Skeletal muscle tissue (tissue), 4 donors: ENCODE results near the gene IRF4. TPM values are rescaled to one million over a fixed set of nuclear protein-coding genes. Genes with fewer than 3 reads are reported as not detected.

Source experiments
- H3K27ac ChIP-seq: one replicate; pipeline ENCODE4 v1.7.0; 2013; ENCODE audit warnings: mild to moderate bottlenecking, low read depth, low read length, inconsistent platforms
- H3K27me3 ChIP-seq, 3 donors: one replicate each; pipeline ENCODE4 v1.7.0; 2013; ENCODE audit warnings: low read length in 3 of 3; ENCODE audit not compliant: control insufficient read depth in 3 of 3, insufficient read depth in 3 of 3
- H3K36me3 ChIP-seq, 3 donors: one replicate each; pipeline ENCODE4 v1.7.0; 2013; ENCODE audit warnings: low read length in 3 of 3; ENCODE audit not compliant: control insufficient read depth in 3 of 3, insufficient read depth in 3 of 3
- H3K4me1 ChIP-seq, 3 donors: one replicate each; pipeline ENCODE4 v1.7.0; 2013; ENCODE audit warnings: low read length in 3 of 3, mild to moderate bottlenecking in 3 of 3; ENCODE audit not compliant: control insufficient read depth in 3 of 3, insufficient read depth in 3 of 3
- H3K4me3 ChIP-seq, 3 donors: one replicate each; pipeline ENCODE4 v1.7.0; 2013; ENCODE audit warnings: low read length in 3 of 3
- H3K9ac ChIP-seq, 3 donors: one replicate each; pipeline ENCODE4 v1.7.0; 2013; ENCODE audit warnings: low read length in 3 of 3, mild to moderate bottlenecking in 3 of 3, moderate library complexity in 2 of 3, low read depth in 1 of 3
- H3K9me3 ChIP-seq, 3 donors: one replicate each; pipeline ENCODE4 v1.7.0; 2013; ENCODE audit warnings: low read length in 3 of 3; ENCODE audit not compliant: control insufficient read depth in 3 of 3
- total RNA-seq: library from RNA; depleted of rRNA; stranded (reverse); fragments of >200 nt; gene quantifications from one replicate; pipeline ENCODE4 v1.2.3, GENCODE V29; 2014
- donor health status: Osteomylitis.

Gene IRF4
- total RNA-seq, 1 donor from 2014 or later, result 3.1 TPM

DNA sequence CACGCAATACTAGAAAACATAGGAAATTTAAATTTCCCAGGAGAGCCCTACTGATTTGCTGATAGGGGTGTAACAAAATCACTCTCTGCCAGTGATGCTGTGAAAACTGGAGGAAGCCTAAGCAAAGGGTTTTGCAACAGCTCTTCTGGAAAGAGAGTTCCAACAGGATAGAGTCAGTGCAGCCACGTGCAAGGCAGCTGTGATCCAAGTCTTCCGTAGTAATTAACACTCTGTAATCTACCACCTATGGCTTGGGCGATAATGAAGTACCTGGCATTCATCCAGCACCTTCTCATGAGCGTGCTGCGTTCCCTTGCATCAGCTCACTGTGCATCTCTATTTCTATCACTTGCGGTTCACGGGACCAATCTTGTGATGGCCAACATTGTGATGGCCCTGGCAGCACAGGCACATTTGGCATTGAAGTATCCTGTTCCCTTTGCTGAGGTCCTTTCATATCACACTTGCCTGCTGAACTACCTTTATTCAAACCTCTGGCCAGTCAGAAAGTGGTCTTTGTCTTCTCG is 48.2 kb downstream of the IRF4 start:
- no peak overlapping the region for H3K4me3 ChIP-seq
- no peaks in the 10 kb centered on the region for H3K4me1 ChIP-seq
- H3K27me3 ChIP-seq, result peaks cover 8 to 26% (median 16%) of the 10 kb centered on the region in 3 donors
- no peak overlapping the region for H3K27ac ChIP-seq
- H3K9me3 ChIP-seq, result no peaks in the 10 kb centered on the region
- H3K9ac ChIP-seq, result no peak overlapping the region
- no peaks in the 10 kb centered on the region for H3K36me3 ChIP-seq

DNA sequence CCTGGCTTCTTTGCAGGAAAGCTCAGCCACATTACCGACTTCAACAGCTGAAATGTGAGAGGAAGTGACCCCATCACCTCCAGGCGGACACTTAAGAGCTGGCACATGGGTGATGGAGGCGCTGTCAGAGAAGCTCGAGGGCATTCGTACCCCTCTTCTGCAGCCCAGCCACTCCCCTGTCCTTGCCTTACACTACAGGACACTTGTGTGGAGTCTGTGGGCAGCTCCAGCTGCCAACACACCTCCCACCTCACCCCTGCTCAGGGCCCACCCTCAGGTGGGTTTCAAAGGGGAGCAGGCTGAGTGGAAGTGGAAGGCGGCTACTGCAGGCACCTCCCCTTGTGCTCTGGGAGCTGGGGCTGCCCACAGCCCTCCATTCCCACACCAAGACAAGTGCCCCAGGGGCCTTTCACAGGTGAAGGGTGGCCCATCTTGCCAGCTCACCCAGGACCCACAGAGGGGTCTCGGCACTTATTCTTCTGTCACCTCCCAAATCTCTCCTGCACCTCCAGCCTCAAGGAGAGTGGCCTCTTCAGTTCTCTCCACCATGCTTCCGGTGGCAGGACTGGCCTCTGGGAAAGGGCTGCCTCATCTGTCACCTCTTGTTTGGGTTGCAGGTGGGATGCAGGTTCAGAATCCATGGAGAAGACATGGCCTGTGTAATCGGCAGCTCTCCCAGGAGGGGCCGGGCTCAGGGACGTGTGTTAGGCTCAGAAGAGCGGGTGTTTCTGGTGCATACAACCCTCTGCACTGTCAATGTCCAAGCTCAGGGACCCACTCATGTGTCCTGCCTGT is 49.8 kb downstream of the IRF4 start:
- Histone ChIP-seq H3K27ac (no peak overlapping the region), H3K4me1 (no peaks in the 10 kb centered on the region), H3K36me3 (no peaks in the 10 kb centered on the region), H3K9me3 (no peaks in the 10 kb centered on the region), H3K27me3 (peaks cover 8 to 31% (median 18%) of the 10 kb centered on the region in 3 donors), H3K4me3 (no peak overlapping the region), H3K9ac (no peak overlapping the region)

DNA sequence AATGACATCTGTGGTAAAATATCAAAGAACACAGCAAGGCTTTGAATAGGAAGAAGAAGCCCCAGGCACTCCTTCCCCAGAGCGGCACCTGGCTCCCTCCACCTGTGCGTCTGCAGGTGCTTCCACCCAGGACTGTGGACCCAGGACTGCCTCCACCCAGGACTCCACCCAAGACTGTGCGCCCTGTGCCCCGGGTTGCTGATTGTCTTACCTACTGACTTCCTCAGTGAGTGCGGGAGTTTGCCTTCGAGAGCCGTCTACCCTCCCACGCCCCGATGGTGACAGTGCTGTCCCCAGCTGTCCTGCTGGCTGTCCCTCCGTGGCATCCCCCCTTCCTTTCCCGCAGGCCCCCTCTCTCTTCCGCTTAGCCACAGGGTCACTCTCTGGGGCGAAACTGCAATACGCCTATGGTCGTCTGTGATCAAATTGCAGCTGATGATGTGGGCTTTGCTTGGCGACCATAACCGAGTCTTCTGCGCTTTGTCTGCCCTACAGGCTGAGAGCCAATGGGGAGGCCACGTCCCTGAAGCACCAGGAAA is 52.1 kb downstream of the IRF4 start:
- Histone ChIP-seq H3K9me3 (no peaks in the 10 kb centered on the region), H3K27ac (no peak overlapping the region), H3K36me3 (no peaks in the 10 kb centered on the region), H3K27me3 (peaks cover 8 to 29% (median 27%) of the 10 kb centered on the region in 3 donors), H3K4me3 (no peak overlapping the region), H3K9ac (no peak overlapping the region), H3K4me1 (no peaks in the 10 kb centered on the region)

DNA sequence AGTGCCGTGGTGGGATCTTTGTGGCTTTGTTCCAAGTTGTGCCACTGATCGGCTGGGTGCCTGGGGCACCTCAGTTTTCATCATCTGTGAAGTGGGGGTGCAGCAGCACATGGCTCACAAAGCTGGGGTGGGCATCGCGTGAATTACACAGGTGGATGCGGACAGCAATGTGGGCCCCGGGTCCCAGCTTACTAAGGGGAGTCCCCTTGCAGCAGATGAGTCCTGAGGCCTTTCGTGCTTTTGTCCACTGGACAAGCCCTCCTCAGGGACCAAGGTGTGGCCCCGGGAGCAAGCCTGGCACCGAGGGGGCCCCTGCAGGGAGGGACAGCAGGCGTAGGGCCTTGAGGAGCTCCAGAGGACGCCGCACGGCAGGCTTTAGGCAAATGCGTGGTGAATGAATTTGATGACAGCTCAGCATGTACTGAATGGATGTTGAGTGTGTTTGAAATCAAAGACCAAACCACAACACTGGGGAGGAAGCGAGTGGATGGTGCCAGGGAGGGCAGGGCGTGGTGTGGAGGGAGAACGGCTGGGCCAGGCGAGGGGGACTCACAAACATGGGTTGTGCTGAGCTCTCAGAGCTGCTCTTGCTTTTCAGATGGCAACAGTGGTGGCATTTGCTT is 53.2 kb downstream of the IRF4 start:
- Histone ChIP-seq H3K4me1 (no peaks in the 10 kb centered on the region), H3K9ac (no peak overlapping the region), H3K36me3 (no peaks in the 10 kb centered on the region), H3K9me3 (no peaks in the 10 kb centered on the region), H3K4me3 (no peak overlapping the region), H3K27ac (no peak overlapping the region), H3K27me3 (peaks cover 8 to 31% (median 29%) of the 10 kb centered on the region in 3 donors)

DNA sequence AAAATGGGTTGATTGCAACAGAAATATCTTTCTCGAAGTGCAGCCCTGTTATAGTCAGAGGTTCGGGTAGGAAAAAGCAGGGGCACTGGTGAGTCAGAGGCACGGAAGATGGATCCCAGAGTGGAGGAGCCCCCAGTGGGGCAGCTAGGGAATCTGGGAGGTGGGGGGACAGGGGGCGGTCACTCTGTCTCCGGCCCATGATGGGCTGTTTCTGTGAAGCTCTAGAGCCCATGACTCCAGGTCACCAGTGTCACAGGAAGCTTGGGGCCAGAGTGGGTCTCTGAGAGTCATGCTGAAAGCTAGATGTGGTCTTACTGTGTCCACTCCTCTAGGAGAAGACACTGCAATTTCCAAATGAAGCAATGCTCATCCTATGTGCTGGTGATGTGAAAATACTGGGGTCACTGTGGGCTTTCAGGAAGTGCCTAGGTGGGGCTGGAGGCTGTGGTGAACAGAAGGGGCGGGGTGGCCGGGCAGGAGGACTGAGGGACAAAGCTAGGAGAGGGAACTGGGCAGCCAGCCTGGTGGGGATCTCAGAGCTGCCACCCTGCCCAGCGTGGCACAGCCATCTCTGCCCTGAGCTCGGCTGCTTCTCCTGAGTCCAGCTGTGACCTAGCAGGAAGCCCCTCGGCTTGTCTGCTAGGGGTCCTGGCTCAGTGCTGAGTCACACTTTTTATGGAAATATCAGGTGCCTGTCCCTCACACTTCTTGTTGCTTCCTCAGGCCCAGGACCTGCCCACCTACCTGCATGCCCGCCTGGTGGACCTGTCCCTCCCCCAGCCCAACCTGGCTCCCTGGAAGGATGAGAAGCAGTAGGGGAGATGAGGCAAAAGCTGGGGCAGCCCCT is 54.2 kb downstream of the IRF4 start:
- Histone ChIP-seq H3K9ac (no peak overlapping the region), H3K9me3 (no peaks in the 10 kb centered on the region), H3K4me3 (no peak overlapping the region), H3K27me3 (peaks cover 8 to 31% (median 29%) of the 10 kb centered on the region in 3 donors), H3K4me1 (no peaks in the 10 kb centered on the region), H3K36me3 (no peaks in the 10 kb centered on the region), H3K27ac (no peak overlapping the region)

DNA sequence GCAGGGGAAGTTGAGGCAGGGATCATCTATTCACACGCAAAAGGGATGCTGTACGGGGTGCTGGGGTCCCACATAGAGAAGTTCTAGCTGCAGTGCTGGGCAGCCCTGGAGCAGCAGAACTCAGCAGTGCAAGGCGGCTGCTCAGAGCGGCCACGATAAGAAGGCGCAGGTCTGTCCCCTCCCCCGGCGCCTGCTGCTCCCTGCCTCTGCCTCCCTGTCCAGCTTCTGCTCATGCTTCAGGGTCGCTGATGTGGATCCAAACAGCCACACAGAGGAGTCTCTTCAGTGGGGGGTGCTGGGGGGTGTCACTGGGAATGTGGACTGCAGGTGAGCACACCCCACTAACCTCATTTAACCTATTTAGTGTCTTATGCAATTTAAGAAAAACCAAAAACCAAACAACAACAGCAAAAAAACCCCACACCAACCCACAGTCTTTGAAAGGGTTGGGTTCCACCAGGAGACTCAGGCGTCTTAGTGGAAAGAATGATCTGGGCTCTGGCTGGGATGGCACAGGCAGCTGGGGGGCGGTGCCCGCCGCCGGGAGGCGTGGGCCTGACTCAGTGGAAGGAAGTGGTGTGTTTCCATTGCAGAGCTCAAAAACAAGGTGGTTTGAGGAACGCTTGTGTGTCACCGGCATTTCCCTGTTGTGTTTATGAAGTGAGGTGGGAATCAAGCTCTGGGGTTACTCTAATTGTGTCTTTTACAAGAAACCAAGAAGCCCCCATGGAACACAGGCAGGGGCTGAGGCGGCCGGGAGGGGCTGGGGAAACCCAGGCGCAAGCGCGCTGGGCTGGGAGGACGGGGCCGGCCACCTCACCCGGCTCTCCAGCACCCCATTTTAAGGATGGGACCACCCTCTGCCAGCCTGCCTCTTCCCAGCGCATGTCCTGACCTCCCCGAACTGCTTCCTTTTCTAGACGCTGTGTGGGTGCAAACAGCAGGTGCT is 55.1 kb downstream of the IRF4 start:
- Histone ChIP-seq H3K9me3 (no peaks in the 10 kb centered on the region), H3K4me1 (no peaks in the 10 kb centered on the region), H3K9ac (no peak overlapping the region), H3K27me3 (peaks cover 13 to 32% (median 30%) of the 10 kb centered on the region in 3 donors), H3K27ac (no peak overlapping the region), H3K36me3 (no peaks in the 10 kb centered on the region), H3K4me3 (no peak overlapping the region)

DNA sequence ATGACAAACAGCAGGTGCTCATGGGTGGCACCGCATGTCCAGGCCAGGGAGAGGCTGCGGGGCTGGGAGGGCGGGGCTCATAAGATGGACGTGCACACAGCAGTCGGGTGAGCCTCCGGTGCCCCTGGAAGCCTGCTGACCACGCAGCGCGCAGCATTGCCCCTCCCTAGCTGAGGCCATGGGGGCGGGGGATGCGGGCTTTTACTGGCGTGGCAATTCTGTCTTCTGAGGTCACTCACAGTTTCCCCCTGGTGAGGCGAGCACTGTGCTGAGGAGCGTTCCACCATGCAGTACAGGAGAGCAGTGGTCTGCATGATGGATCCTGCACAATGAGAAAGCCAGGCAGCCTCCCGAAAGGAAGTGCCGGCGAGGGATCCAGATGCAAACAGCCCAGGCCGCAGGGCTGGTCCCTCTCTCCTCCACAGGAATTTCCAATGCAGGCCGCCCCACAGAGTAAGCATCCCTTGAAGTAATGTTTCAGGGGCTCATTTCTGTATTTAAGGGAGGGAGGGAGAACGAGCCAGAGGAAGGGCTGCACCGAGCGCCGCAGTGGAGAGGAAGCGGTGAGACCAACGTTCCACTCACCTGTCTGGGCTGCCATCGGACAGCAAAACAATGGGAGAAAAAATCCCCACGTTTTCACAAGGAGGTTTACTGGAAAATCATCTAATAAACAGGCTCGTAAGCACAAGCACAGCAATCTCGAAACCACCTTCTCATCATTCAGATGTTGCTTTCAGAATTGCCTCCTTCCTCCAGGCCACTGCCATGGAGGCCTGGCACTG is 56.0 kb downstream of the IRF4 start:
- Histone ChIP-seq H3K4me1 (peaks cover 0 to 2% (median 2%) of the 10 kb centered on the region in 3 donors), H3K4me3 (no peak overlapping the region), H3K9ac (no peak overlapping the region), H3K36me3 (no peaks in the 10 kb centered on the region), H3K27me3 (peaks cover 11 to 36% (median 31%) of the 10 kb centered on the region in 3 donors), H3K9me3 (no peaks in the 10 kb centered on the region), H3K27ac (no peak overlapping the region)

DNA sequence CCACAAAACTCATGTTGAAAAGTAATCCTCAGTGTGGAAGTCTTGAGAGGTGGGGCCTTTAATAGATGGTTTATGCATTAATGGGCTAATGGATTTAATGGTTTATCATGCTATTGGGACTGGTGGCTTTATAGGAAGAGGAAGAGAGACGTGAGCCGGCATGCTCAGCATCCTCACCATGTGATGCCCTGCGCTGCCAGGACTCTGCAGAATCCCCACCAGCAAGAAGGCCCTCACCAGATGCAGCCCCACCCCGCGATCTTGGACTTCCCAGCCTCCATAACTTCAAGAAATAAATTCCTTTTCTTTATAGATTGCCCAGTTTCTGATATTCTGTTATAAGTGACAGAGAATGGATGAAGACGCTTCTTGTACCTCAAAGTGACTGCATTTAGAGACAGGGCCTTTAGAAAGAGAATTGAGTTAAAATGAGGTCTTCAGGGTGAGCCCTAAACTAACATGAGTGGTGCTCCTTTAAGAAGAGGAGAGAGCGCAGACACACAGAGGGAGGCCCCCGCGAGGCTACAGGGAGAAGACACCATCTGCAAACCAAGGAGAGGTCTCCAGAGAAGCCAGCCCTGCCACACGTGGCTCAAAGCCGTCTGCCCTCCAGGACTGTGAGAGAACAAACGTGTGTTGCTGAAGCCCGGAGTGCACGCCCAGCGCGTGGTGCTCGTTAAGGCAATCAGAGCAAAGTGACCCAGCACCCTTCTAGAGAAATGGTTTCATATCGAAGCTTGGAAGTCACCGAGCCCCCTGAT is 56.9 kb downstream of the IRF4 start:
- Histone ChIP-seq H3K27ac (no peak overlapping the region), H3K4me3 (no peak overlapping the region), H3K36me3 (no peaks in the 10 kb centered on the region), H3K9me3 (no peaks in the 10 kb centered on the region), H3K27me3 (peaks cover 11 to 39% (median 38%) of the 10 kb centered on the region in 3 donors), H3K9ac (no peak overlapping the region), H3K4me1 (peaks cover 2 to 7% (median 4%) of the 10 kb centered on the region in 3 donors)
